Mucosa of descending colon (tissue), 3 donors: ENCODE results near the gene TSGA10. TPM values are rescaled to one million over a fixed set of nuclear protein-coding genes. Genes with fewer than 3 reads are reported as not detected.

Experiments
- ATAC-seq: fragments of 200-7000 bp; cut with Tn5 transposase; one replicate; pipeline ENCODE4 v1.9.1; 2020; ENCODE audit warnings: mild to moderate bottlenecking, moderate library complexity
- DNase-seq, 3 donors: peaks; one replicate each; pipeline ENCODE4 v3.0.0-alpha.2; 2020
- H3K36me3 ChIP-seq: fragments of 200-600 bp; one replicate; pipeline ENCODE4 v1.8.0; 2021; ENCODE audit warnings: low read depth, mild to moderate bottlenecking
- H3K4me1 ChIP-seq: fragments of 200-600 bp; one replicate; pipeline ENCODE4 v1.8.0; 2021; ENCODE audit warnings: low read depth, mild to moderate bottlenecking
- H3K4me3 ChIP-seq: fragments of 200-600 bp; one replicate; pipeline ENCODE4 v1.8.0; 2021; ENCODE audit warnings: mild to moderate bottlenecking
- H3K9me3 ChIP-seq: fragments of 200-600 bp; one replicate; pipeline ENCODE4 v1.8.0; 2021; ENCODE audit warnings: mild to moderate bottlenecking
- intact Hi-C, 2 donors: fragments of 100-400 bp; cut with DNase I in 1 of 2; cut with micrococcal nuclease in 1 of 2; formaldehyde crosslinking; loops; one replicate each; pipeline versions ENCODE4 v1.11.0 to v1.11.1; 2022; cut with DNase I, micrococcal nuclease
- total RNA-seq, 3 donors: library from RNA; stranded (reverse); fragmentation: NEBNext Ultra II Directional in 2 of 3; extraction: Animal tissue kit (Norgen Biotek cat#: 25700) in 2 of 3; gene quantifications; one replicate each; pipeline versions ENCODE4 v1.2.1 to v1.2.4, GENCODE V29; 2021 to 2023
- TF ChIP-seq, protein P1 (sequence below): fragments of 200-600 bp; IDR thresholded peaks from one replicate; pipeline ENCODE4 v1.8.0; 2022; ENCODE audit warnings: antibody characterized with exemption, mild to moderate bottlenecking
- donor health status: DM: no; HTN: no; CAD: no; lungs with moderate emphysema.
- donor health status: DM: no; HTN: no; CAD: no.
- donor health status: DM: no; HTN: yes; CAD: no.

Gene TSGA10
- total RNA-seq, 3 donors from 2014 or later: 6.6 to 8.8 (median 7.8) TPM

DNA sequence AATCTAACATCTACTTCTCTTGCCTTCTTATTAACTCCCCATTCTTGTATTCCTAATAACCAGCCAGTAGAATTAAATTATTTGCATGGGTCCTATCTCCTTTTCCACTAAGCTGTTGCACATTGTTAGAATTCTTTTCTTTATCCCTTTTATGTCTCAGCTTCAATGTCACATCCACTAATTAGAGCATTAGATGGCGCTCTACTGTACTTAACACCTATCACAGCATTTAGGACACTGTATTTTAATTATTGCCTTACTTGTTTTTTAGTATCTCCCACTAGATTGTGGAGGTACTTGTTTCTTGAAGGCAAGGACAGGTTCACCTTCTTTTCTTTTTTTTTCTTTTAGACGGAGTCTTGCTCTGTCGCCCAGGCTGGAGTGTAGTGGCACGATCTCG, 3.9 kb upstream of the TSGA10 start:
- Histone ChIP-seq H3K4me3 (no peak overlapping the region), H3K36me3 (no peaks in the 10 kb centered on the region), H3K9me3 (no peaks in the 10 kb centered on the region), H3K4me1 (peaks cover 13% of the 10 kb centered on the region)
- no peak for ATAC-seq
- DNase-seq: no peak
- TF ChIP-seq, protein P1, sequence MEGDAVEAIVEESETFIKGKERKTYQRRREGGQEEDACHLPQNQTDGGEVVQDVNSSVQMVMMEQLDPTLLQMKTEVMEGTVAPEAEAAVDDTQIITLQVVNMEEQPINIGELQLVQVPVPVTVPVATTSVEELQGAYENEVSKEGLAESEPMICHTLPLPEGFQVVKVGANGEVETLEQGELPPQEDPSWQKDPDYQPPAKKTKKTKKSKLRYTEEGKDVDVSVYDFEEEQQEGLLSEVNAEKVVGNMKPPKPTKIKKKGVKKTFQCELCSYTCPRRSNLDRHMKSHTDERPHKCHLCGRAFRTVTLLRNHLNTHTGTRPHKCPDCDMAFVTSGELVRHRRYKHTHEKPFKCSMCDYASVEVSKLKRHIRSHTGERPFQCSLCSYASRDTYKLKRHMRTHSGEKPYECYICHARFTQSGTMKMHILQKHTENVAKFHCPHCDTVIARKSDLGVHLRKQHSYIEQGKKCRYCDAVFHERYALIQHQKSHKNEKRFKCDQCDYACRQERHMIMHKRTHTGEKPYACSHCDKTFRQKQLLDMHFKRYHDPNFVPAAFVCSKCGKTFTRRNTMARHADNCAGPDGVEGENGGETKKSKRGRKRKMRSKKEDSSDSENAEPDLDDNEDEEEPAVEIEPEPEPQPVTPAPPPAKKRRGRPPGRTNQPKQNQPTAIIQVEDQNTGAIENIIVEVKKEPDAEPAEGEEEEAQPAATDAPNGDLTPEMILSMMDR: no peak
- intact Hi-C loops: no loop called here

DNA sequence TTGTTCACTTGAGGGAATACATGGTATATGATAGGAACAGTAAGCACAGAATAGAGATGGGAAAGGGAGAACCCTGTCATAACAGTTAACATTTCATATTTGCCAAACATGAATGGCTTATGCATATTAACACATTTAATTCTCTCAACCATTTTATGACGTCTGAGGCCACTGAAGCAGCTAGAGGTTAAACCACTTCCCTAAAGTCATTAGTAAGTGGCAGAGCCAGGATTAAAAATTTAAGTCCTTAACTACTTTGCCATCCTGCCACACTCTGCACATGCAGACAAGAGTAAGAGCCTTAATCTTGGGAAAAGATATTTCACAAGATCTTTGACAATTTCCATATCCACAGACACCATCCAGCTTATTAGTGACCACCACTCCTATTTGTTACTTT, 2.1 kb upstream of the TSGA10 start:
- no peaks in the 10 kb centered on the region for H3K9me3 ChIP-seq
- DNase-seq (no peak), ATAC-seq (no peak)
- TF ChIP-seq, protein P1: no peak
- H3K4me1 ChIP-seq: peaks cover 13% of the 10 kb centered on the region
- H3K4me3 ChIP-seq: no peak overlapping the region
- H3K36me3 ChIP-seq: no peaks in the 10 kb centered on the region
- intact Hi-C loops: no loop called here

DNA sequence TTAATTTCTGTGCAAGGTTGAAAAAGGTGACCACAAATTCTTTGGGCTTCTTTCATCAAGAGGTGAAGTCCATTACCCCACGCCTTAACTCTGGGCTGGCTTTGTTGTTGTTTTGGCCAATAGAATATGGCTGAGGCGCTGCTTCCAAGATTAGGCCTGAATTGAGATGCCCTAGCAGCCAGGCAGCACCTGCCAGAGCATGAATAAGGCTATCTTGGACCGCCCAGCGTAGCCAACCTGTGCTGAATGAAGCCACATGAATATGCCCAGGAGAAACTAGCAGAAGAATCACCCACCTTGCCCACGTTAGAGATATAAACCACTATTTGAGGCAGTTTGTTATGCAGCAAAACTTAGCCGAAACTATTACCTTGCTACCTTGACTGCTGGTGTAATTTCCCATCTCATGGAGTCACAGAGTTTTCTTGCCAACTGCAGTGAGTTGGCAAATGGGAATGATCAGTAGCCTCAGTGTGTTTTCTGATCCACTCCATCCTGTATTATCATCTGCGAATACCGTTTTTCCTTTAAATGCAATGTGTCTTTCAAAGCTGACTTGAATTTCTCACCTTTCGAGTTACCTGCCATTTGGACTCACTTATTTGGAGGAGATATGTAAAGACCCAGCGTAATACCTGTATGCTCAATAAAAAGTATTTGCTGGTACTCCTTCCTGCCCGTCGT, 679 bp downstream of the TSGA10 start:
- peaks cover 13% of the 10 kb centered on the region for H3K4me1 ChIP-seq
- H3K9me3 ChIP-seq: no peaks in the 10 kb centered on the region
- intact Hi-C loops: no loop called here
- ATAC-seq (no peak), DNase-seq (peak in 1 of 3 donors; percentile 14)
- TF ChIP-seq, protein P1: no peak
- no peaks in the 10 kb centered on the region for H3K36me3 ChIP-seq
- H3K4me3 ChIP-seq: peak overlapping the region; percentile 38

DNA sequence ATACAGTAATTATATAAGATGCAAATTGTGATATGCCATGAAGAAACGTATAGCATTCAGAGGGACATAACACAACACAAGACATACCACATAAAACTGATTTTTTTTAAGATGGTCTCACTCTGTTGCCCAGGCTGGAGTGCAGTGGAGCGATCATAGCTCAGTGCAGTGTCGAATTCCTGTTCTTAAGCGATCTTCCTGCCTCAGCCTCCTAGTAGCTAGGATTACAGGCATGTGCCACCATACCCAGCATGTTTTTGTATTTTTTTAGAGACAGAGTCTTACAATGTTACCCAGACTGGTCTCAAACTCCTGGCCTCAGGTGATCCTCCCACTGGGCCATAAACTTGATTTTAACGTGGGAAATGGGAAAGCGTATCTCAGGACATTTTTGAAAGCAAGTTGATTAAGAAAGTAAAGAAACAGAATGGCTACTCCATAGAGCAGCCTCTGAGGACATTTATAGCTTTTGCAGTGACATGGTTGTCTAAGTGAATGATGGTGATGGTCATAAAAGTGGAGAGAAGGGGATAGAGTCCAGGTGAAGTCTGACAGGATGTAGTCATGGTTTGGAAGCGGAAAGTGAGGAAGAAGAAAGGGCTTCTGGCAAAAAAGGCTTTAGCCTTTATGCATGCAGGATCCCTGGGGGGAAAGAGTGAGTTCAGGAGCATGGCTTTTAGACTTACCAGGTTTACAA, 2.4 kb downstream of the TSGA10 start:
- no peak overlapping the region for H3K4me3 ChIP-seq
- ATAC-seq: no peak
- H3K36me3 ChIP-seq: no peaks in the 10 kb centered on the region
- peaks cover 13% of the 10 kb centered on the region for H3K4me1 ChIP-seq
- H3K9me3 ChIP-seq: no peaks in the 10 kb centered on the region
- intact Hi-C loops: no loop called here
- TF ChIP-seq, protein P1: no peak
- no peak for DNase-seq

DNA sequence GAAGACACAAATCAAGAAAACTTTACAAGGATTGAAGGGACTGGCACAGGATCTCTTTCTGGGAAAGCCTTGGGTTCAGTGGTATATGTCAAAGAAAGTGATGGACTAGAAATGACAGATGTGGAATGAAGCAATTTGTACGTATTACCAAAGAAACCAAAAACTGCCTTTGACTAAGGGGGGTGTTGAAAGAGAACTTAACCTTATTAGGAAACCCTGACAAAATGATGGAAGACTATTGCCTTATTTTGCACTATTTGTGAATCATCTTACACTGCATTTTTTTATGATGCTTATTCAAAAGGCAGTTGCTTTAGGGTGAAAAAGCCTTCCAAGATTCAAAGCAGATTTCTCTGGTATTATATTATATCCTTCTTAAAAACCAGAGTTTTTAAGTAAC, 4.0 kb downstream of the TSGA10 start:
- TF ChIP-seq, protein P1: no peak
- DNase-seq (no peak), ATAC-seq (no peak)
- Histone ChIP-seq H3K4me3 (no peak overlapping the region), H3K4me1 (peaks cover 6% of the 10 kb centered on the region), H3K36me3 (no peaks in the 10 kb centered on the region), H3K9me3 (no peaks in the 10 kb centered on the region)
- intact Hi-C loops: no loop called here
